SK-N-SH treated with all-trans-retinoic acid at 6 μM for 48 hours (cell line): ENCODE measurements around the gene IKBKG.

Source experiments
- ATAC-seq: fragments of 200-7000 bp; cut with Tn5 transposase; 3 replicates; pipeline ENCODE4 v1.9.1; 2020; ENCODE audit warnings: mild to moderate bottlenecking, moderate library complexity
- ARNTL ChIP-seq: fragments of 450-650 bp; formaldehyde crosslinking; IDR thresholded peaks from 2 replicates; pipeline ENCODE4 v1.5.0; 2020; ENCODE audit warnings: low read depth, mild to moderate bottlenecking, moderate library complexity, borderline replicate concordance
- BACH2 ChIP-seq: fragments of 250-450 bp; sonication (Bioruptor Pico); IDR thresholded peaks from 2 replicates; pipeline ENCODE4 v1.9.0; 2021; ENCODE audit warnings: mild to moderate bottlenecking, borderline replicate concordance
- CREB5 ChIP-seq: fragments of 250-450 bp; sonication (Bioruptor Pico); IDR thresholded peaks from 2 replicates; pipeline ENCODE4 v1.5.1; 2020; ENCODE audit warnings: low read depth, mild to moderate bottlenecking, moderate library complexity
- CSDC2 ChIP-seq: fragments of 250-450 bp; sonication (Bioruptor Pico); IDR thresholded peaks from 2 replicates; pipeline ENCODE4 v1.5.0; 2020; ENCODE audit warnings: mild to moderate bottlenecking, moderate library complexity
- CSRNP3 ChIP-seq: fragments of 250-450 bp; sonication (Bioruptor Pico); IDR thresholded peaks from 2 replicates; pipeline ENCODE4 v1.5.1; 2021; ENCODE audit warnings: mild to moderate bottlenecking, moderate library complexity
- ESRRG ChIP-seq: fragments of 250-450 bp; sonication (Bioruptor Pico); IDR thresholded peaks from 2 replicates; pipeline ENCODE4 v1.6.1; 2021; ENCODE audit warnings: mild to moderate bottlenecking
- ISL1 ChIP-seq: fragments of 250-450 bp; sonication (Bioruptor Pico); IDR thresholded peaks from 2 replicates; pipeline ENCODE4 v2.1.2; 2022; ENCODE audit warnings: mild to moderate bottlenecking, moderate library complexity
- OSR1 ChIP-seq: fragments of 250-450 bp; sonication (Bioruptor Pico); IDR thresholded peaks from 2 replicates; pipeline ENCODE4 v1.8.0; 2022; ENCODE audit warnings: moderate library complexity, mild to moderate bottlenecking, inconsistent platforms
- POU6F1 ChIP-seq: fragments of 250-450 bp; sonication (Bioruptor Pico); IDR thresholded peaks from 2 replicates; pipeline ENCODE4 v1.8.0; 2021; ENCODE audit warnings: low read depth, mild to moderate bottlenecking, moderate library complexity, borderline replicate concordance
- RARB ChIP-seq: fragments of 250-450 bp; sonication (Bioruptor Pico); IDR thresholded peaks from 2 replicates; pipeline ENCODE4 v1.8.0; 2021; ENCODE audit warnings: mild to moderate bottlenecking, moderate library complexity
- SNAI2 ChIP-seq: fragments of 250-450 bp; sonication (Bioruptor Pico); IDR thresholded peaks from 2 replicates; pipeline ENCODE4 v1.5.0; 2020; ENCODE audit warnings: mild to moderate bottlenecking, moderate library complexity
- TCF4 ChIP-seq: fragments of 250-450 bp; sonication (Bioruptor Pico); IDR thresholded peaks from 2 replicates; pipeline ENCODE4 v1.8.0; 2021; ENCODE audit warnings: mild to moderate bottlenecking, moderate library complexity, borderline replicate concordance
- TSHZ2 ChIP-seq: fragments of 250-450 bp; sonication (Bioruptor Pico); IDR thresholded peaks from 2 replicates; pipeline ENCODE4 v1.5.0; 2020; ENCODE audit warnings: mild to moderate bottlenecking, moderate library complexity
- ZC3H10 ChIP-seq: fragments of 250-450 bp; sonication (Bioruptor Pico); IDR thresholded peaks from 2 replicates; pipeline ENCODE4 v1.5.1; 2021; ENCODE audit warnings: mild to moderate bottlenecking, moderate library complexity
- ZFP3 ChIP-seq: fragments of 250-450 bp; sonication (Bioruptor Pico); IDR thresholded peaks from 2 replicates; pipeline ENCODE4 v1.5.0; 2020; ENCODE audit warnings: mild to moderate bottlenecking, moderate library complexity
- ZNF70 ChIP-seq: fragments of 450-650 bp; formaldehyde crosslinking; IDR thresholded peaks from 2 replicates; pipeline ENCODE4 v1.5.0; 2020; ENCODE audit warnings: mild to moderate bottlenecking, moderate library complexity
- ZNF8 ChIP-seq: fragments of 450-650 bp; formaldehyde crosslinking; IDR thresholded peaks from 2 replicates; pipeline ENCODE4 v1.5.0; 2020; ENCODE audit warnings: mild to moderate bottlenecking, moderate library complexity

The IKBKG gene

GRCh38 chrX:154526901-154527675 lies 20.3 kb upstream of the IKBKG start:
- ATAC-seq: peak; percentile 89

GRCh38 chrX:154529206-154529612 lies 18.2 kb upstream of the IKBKG start:
- ATAC-seq: no peak
- no peak for TF ChIP-seq ZNF8
- no peak for TF ChIP-seq ZNF70 (CRISPR knock-in tag)
- no peak for TF ChIP-seq CSRNP3 (CRISPR knock-in tag)
- TF ChIP-seq ARNTL: no peak
- no peak for TF ChIP-seq CREB5 (CRISPR knock-in tag)
- no peak for TF ChIP-seq RARB
- no peak for TF ChIP-seq TCF4 (CRISPR knock-in tag)
- TF ChIP-seq CSDC2 (CRISPR knock-in tag): no peak
- TF ChIP-seq TSHZ2 (CRISPR knock-in tag): no peak
- TF ChIP-seq ISL1 (CRISPR knock-in tag): no peak
- TF ChIP-seq OSR1: no peak

More at GRCh38 chrX:154526901-154527675, 20.3 kb upstream of the IKBKG start:
- TF ChIP-seq BACH2 (no peak), CSDC2 (CRISPR knock-in tag) (no peak), ESRRG (no peak), SNAI2 (CRISPR knock-in tag) (no peak), ZC3H10 (CRISPR knock-in tag) (no peak), OSR1 (no peak), CREB5 (CRISPR knock-in tag) (no peak), TSHZ2 (CRISPR knock-in tag) (no peak), ISL1 (CRISPR knock-in tag) (no peak), POU6F1 (no peak), ZFP3 (CRISPR knock-in tag) (no peak), TCF4 (CRISPR knock-in tag) (no peak), CSRNP3 (CRISPR knock-in tag) (no peak)
